Measurements from ENCODE around the gene BICD1. TPM values are rescaled to one million over a fixed set of nuclear protein-coding genes. Genes with fewer than 3 reads are reported as not detected.

BICD1 gene
- total RNA-seq = 4.8 and 12.2 TPM in 2 replicates

GRCh38 chr12:32106517-32107358, at the start of gene BICD1:
Gene BICD1, plus strand, starts transcription at chr12:32106847. Its CDS starts 485 bp downstream, at chr12:32107332.

GRCh38 chr12:32399370-32400113, 292.9 kb downstream of the BICD1 start, which contains the start of gene FGD4:
Gene FGD4, plus strand, starts transcription at chr12:32399558.

Other genes with a start within 250 kb of the BICD1 start
- gene RESF1, start 147.4 kb upstream of the BICD1 start, total RNA-seq = 28.2 and 51.3 TPM in 2 replicates